ENCODE results near the gene ZNF730.
"Not testable (repeated sequence)": the region's sequence is repeated elsewhere in the genome, so short reads cannot be mapped to it uniquely, and the experiment has no call there.

The ZNF730 gene

DNA sequence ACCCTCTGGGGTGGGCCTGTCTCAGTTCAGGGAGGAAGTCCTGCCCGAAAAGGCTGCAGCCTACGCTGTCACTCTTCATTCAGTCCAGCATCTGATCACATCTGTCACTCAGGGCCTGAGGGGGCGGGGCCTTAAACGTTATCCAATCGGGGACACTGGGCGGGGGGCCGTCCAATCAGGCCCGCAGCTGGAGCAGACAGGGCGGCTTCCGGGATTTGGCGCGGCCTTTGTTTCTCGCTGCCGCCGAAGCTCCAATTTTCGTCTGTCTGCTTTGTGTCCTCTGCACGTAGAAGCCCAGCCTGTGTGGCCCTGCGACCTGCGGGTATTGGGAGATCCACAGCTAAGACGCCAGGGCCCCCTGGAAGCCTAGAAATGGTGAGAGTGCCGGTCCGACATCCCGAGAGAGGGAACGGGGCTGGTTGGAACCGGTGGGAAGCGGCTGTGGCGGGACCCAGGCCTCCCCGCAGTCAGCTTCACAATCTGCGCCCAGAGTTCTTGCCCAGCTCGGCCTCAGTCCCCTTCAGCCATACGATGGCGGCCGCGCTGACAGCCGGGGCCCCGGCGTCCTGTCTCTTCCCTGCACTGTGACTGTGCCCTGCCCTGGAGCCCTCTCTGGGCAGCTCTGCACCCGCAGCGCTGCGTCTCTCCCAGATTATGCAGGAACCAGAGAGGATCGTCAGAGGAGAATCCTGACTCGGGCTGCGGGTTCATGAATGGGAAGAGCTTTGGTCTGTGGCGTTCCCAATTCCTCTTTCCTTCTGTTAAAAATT lies at the start of gene ZNF730:
Gene ZNF730 (plus strand): TSS at position 224 of the 770 bp plus-strand sequence. CDS start 149 bp downstream, at position 373.
- peak; percentile 94 for DNase-seq

GRCh38 chr19:23070353-23071146 lies 46.3 kb upstream of the ZNF730 start:
- DNase-seq: peak; percentile 51

- peak; percentile 54 for DNase-seq
These were observed 45.7 kb upstream of the ZNF730 start for GRCh38 chr19:23071147-23071511.

- peak; percentile 87 for DNase-seq
These were observed 41.6 kb upstream of the ZNF730 start for GRCh38 chr19:23075031-23075733.

DNA sequence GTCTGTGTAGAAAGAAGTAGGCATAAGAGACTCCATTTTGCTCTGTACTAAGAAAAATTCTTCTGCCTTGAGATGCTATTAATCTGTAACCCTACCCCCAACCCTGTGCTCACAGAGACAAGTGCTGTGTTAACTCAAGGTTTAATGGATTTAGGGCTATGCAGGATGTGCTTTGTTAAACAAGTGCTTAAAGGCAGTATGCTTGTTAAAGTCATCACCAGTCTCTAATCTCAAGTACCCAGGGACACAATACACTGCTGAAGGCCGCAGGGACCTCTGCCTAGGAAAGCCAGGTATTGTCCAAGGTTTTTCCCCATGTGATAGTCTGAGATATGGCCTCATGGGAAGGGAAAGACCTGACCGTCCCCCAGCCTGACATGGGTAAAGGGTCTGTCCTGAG lies 39.0 kb upstream of the ZNF730 start:
- not testable (repeated sequence) for DNase-seq

DNA sequence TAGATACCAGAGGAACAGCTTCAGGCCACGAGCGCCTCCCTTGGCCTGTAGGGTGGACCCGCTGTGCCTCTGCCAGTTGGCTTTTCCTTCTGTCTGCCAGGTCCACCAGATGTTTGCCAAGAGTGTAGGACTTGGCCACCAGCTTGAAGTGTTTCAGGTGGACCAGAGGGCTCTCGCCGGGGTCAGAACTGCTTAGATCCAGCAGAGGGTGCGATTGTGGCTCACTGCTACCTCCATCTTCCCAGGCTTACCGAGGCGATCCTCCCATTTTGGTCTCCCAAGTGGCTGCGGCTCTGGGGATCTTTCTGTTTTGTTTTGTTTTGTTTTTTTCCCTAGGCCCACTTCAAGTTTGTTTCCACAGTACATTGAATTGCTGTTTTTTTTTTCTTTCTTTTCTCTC lies 23.0 kb upstream of the ZNF730 start:
- no peak for DNase-seq

- no peak for DNase-seq
These were observed 21.4 kb upstream of the ZNF730 start for GRCh38 chr19:23095418-23095817.

DNA sequence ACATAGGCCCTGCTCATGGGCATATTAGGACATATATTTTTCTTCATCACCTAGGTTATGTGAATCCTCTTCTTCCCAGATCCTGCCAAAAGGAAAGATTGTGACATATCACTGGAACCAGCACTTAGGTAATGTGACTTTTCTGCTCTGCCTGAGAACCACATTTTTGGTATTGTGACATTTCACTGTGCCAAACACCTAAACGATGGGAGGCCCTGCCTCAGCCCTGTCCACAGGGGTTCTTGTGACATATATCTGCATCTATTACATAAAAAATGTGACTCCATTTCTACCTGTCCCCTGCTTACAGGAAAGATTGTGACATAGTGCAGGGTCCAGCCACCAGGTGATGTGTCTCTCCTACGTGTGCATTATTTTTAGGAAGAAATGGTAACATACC lies 18.5 kb upstream of the ZNF730 start:
- DNase-seq: no peak

DNA sequence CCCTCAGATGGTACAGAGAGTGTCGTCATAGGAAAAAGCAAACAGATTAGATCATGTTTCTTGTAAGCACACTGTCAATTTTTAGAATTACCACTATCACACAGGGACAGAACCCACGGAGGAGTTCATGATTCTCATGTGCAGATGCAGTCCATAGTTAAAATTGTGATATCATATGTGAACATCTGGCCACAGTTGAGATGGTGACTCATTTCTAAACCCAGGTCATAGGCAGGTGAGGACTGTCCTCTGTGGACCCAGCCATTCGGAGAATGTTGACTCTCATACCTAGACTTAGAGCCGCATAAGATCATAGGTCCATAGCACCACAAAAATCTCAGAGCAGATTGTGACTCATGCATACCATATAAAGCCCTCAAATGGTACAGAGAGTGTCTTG lies 17.8 kb upstream of the ZNF730 start:
- DNase-seq: no peak

DNA sequence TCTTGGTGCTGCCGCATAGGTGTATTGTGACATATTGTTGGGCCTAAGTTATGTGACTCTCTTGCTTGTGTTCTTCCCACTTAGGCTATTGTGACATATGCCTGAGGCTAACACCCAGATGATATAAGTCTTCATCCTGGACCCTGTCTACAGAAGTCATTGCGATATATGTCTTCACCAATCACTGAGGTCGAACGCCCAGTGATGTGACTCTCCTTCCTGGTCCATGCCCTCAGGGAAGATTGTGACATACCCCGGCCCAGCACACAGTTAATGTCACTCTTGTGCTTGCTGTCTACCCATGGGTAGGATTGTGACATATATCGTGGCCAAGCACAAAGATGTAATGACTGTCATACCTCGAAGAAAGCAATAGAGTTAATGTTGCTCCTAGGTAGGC lies 16.9 kb upstream of the ZNF730 start:
- no peak for DNase-seq

- DNase-seq: no peak
These were observed 15.6 kb upstream of the ZNF730 start for GRCh38 chr19:23101241-23101640.

DNA sequence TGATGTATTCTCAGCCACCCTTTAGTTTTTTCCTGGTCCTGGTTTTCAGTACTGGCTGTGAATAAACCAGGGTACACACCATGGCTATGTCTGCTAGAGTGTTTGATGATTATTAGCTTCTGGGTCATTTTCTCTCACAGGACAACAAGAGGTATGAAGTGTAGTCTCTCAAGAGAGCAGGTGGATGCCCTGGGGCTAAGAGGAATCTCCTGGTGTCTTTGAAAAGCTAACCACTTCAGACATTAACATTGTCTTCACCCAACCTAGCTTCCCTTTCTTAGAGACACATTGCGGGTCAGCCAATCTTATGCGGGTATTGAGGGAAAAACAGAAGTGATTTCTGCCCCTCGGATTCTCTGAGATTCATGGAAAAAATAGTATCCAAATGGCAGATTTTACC lies 1.6 kb downstream of the ZNF730 start:
- no peak for DNase-seq

DNA sequence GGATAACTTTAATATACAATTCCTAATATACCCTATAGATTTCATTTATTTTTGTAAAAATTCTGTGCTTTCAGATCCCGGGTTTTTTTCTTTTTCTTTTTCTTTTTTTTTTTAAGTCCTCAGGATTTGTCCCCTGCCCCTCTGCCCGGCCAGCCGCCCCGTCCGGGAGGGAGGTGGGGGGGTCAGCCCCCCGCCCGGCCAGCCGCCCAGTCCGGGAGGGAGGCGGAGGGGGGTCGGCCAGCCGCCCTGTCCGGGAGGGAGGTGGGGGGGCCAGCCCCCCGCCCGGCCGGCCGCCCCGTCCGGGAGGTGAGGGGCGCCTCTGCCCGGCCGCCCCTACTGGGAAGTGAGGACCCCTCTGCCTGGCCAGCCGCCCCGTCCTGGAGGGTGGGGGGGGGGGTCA lies 17.4 kb downstream of the ZNF730 start:
- DNase-seq: not testable (repeated sequence)

- no peak for DNase-seq
These were observed 29.0 kb downstream of the ZNF730 start for GRCh38 chr19:23145617-23146415.

GRCh38 chr19:23160766-23161165 lies 43.9 kb downstream of the ZNF730 start:
- DNase-seq: no peak

DNA sequence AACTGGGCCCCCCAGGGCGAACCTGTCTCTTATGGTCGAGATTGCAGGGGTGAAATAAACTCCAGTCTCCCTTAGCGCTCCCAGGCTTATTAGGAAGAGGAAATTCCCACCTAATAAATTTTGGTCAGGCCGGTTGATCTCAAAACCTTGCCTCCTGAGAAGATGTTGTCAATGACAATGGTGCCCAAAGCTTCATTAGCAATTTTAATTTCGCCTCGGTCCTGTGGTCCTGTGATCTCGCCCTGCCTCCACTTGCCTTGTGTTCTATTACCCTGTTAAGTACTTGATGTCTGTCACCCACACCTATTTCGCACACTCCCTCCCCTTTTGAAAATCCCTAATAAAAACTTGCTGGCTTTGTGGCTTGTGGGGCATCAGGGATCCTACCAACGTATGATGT lies 51.5 kb downstream of the ZNF730 start:
- not testable (repeated sequence) for DNase-seq

DNA sequence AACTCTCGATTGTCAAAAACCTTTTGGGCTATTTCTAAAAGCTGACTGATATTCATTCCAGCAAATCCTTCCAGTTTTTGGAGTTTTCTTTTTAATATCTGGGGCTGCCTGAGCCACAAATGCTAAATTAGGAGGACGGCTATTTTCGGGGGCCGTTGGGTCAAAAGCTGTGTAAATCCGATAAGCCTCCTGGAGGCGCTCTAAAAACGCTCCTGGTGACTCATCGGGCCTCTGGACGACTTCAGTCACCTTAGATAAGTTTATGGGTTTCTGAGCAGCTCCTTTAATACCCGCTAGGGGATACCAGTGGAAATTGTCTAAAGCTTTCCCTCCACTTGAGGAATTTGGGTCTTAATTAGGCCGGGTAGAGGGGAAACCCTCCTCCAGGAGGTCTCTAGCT lies 66.4 kb downstream of the ZNF730 start:
- DNase-seq: no peak

DNA sequence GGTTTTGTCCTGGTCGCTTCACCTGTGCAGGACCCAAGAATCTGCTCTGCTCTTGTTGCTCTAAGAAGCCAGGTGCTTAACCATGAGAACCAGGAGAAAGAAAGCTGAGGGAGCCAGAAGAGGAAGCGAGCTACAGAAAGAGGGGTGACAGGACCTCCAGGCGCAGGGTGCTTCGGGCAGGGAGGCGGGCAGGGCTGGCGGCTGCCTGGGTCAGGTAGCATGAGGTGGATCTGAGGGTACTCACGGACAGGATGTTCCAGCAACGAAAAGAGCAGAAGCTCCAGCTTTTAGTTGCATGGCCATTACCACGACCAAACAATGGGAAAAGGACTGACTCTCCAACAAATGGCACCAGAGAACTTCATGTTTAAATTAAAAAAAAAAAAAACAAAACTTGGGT lies 73.5 kb downstream of the ZNF730 start:
- DNase-seq: no peak
